Astrocyte of the hippocampus (primary cell): ENCODE measurements around the gene WAC.
"Not testable (repeated sequence)": the region's sequence is repeated elsewhere in the genome, so short reads cannot be mapped to it uniquely, and the experiment has no call there.

Experiments
- DNase-seq: peaks from one replicate; pipeline ENCODE4 v3.0.0; 2011; ENCODE audit warnings: low read depth, low spot score

Gene WAC

DNA sequence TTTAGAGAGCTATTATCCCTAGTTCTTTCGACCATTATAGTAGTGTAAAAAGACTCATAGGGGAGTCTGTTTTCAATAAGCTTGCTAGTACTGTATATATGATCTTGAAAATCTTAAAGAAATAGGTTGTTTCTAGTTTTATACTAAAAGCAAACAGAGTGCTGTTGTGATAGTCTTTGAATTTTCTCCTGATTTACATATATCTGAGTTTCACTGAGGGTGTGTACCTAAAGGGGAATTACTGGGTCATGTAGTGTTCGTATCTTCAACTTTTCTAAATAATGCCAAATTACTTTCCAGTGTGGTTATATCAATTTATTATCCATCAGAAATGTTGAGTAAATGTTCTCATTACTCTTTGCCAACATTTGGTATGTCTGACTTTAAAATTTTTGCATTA is 73.7 kb downstream of the WAC start:
- no peak for DNase-seq

DNA sequence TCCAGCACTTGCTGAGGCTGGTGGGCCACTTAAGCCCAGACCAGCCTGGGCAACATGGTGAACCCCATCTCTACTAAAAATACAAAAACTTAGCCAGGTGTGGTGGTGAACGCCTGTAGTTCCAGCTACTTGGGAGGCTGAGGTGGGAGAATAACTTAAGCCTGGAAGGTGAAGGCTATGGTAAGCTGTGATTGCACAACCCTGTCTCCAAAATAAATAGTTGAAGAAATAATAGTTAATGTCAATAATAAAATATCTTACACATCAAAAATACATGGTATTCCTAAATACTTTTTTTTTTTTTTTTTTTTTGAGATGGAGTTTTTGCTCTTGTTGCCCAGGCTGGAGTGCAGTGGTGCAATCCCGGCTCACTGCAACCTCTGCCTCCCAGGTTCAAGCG is 76.7 kb downstream of the WAC start:
- not testable (repeated sequence) for DNase-seq

GRCh38 chr10:28612877-28613276 is 80.0 kb downstream of the WAC start:
- DNase-seq = no peak

GRCh38 chr10:28616514-28616913 is 83.6 kb downstream of the WAC start:
- no peak for DNase-seq

DNA sequence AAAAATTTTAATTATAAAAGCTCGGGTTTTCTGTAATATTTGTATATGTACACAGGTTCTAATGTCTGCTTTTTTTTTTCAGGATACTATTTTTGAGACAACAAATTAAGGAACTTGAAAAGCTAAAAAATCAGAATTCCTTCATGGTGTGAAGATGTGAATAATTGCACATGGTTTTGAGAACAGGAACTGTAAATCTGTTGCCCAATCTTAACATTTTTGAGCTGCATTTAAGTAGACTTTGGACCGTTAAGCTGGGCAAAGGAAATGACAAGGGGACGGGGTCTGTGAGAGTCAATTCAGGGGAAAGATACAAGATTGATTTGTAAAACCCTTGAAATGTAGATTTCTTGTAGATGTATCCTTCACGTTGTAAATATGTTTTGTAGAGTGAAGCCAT is 86.5 kb downstream of the WAC start:
- DNase-seq = no peak

DNA sequence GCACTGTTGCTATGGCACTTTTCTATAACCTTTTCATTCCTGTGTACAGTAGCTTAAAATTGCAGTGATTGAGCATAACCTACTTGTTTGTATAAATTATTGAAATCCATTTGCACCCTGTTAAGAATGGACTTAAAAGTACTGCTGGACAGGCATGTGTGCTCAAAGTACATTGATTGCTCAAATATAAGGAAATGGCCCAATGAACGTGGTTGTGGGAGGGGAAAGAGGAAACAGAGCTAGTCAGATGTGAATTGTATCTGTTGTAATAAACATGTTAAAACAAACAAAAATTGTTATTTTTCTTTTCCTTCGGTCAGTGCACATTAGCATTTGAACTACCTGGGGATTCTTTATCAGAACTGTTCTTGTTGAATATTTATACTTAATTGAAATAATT is 87.3 kb downstream of the WAC start:
- DNase-seq = no peak

DNA sequence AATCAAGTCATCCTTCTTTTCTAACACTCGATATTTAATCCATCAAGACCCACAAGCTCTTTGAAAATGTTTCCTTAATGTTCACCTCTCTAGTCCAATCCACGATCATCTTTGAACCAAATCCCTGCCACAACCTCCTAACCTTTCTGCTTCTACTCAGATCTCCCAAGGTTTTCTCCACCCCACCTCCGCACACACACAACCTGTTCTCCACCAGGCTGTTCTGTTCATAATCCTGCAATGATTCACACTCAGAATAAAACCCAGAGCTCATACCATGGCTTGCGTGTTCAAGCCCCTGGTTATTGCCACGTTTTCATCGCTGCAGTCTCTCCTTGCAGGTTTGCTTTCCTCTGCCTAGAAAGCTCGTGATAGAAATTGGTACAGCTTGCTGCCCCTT is 90.6 kb downstream of the WAC start:
- DNase-seq = no peak

DNA sequence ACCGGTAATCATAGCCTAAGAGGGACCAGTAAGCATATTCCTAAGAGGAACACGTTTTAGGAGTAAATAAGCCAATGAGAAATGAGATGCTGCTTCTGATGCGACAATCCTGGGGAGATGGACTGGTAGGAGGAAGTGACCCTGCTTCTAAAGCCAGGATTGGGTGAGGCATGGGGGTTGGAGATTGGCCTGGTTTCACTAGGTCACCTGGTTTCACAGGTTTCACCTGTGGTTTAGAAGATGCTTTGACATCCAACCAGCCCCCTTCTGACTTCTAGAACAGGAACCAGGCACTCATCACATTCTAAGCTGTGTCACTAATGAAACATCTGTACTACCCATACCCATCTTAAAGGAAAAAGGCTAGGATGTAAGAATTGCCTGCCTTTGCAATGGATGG is 91.4 kb downstream of the WAC start:
- no peak for DNase-seq

- DNase-seq = peak; percentile 88
Measured at GRCh38 chr10:28627102-28627501, 94.2 kb downstream of the WAC start.

- peak; percentile 94 for DNase-seq
Measured at GRCh38 chr10:28628184-28628893, 95.4 kb downstream of the WAC start.

GRCh38 chr10:28631896-28632583 is 99.1 kb downstream of the WAC start:
- DNase-seq = peak; percentile 73

- DNase-seq = peak; percentile 45
Measured at GRCh38 chr10:28632584-28632945, 99.6 kb downstream of the WAC start.

DNA sequence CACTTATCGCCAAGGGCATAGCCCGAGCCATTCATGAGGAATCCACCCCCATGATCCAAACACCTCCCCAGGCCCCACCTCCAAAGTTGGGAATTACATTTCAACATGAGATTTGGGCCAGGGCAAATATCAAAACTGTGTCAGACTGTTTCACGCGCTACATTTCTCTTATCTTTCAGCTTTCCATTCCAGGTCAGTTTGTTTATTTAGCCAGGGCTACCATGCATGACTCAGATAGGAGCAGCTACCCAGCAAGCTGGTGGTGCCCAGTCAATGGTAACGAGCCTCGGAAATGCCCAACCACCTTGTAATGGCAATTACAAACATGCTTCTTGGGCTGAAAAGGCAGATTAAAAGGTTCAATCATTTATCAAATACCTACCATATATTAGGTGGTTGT is 100.8 kb downstream of the WAC start:
- DNase-seq = peak; percentile 56

GRCh38 chr10:28637346-28637745 is 104.4 kb downstream of the WAC start:
- DNase-seq = no peak

DNA sequence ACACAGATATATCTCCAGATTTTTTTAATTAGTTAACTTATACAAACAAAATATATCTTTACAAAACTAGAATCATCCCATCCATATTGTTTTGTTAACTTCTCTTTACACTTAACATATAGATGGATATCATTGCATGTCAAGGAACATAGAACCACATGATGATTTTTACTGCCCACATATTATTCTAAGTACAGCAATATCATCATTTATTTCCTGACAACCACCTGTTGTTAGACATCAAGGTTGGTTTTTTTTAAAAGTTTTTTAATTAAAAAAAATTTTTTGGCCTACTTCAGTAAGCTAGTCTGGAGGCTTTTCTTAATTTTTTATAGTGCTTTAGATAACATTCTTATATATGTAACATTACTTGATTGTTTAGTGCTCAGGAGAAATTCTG is 105.5 kb downstream of the WAC start:
- no peak for DNase-seq

DNA sequence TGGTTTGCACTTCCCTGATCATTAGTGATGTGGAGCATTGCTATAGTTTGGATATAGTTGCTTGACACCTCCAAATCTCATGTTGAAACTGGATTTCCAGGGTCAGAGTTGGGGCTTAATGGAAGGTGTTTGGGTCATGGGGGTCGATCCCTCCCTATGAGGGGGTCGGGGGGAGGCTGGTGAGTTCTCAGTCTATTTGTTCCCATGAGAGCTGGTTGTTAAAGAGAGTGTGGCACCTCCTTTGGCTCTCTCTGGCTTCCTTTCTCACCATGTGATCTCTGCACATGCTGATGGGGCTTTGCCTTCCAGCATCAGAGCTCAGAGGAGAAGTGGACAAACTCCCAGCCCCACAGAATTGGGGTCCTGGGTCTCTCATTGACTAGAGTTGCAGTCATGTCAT is 107.6 kb downstream of the WAC start:
- no peak for DNase-seq

GRCh38 chr10:28644647-28645046 is 111.7 kb downstream of the WAC start:
- DNase-seq = no peak

- no peak for DNase-seq
Measured at GRCh38 chr10:28652106-28652505, 119.2 kb downstream of the WAC start.

DNA sequence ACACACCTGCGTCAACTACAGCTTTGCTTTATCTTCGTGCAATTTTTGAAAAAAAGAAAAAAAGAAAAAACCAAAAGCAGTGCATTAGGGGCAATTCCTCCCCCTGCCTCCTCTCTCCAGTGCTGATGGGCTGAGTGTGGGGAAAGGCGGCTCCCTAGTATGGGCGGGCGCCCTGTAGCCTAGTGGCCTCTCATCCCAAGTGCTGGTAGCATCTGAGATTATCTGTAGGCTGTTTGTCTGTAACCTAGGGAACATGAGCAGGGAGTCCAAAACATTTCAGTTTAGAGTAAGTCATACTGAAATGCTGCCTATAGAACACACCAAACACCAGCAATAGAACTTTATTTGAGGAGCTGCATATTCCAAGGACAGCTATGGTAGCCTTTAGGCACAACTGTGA is 119.8 kb downstream of the WAC start:
- DNase-seq = no peak

DNA sequence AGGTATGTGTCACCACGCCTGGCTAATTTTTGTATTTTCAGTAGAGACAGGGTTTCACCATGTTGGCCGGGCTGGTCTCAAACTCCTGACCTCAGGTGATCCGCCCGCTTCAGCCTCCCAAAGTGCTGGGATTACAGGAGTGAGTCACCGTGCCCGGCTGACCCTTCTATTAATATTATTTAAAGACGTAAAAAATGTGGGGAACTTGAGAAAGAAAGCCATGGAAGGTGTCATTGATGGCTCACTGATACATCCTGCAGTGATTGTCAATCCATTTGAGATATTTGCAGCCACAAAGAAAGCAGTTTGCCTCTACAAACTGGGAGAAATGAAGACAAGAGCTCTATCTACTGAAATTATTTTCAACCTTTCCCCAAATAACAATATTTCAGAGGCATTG is 125.9 kb downstream of the WAC start:
- DNase-seq = not testable (repeated sequence)

DNA sequence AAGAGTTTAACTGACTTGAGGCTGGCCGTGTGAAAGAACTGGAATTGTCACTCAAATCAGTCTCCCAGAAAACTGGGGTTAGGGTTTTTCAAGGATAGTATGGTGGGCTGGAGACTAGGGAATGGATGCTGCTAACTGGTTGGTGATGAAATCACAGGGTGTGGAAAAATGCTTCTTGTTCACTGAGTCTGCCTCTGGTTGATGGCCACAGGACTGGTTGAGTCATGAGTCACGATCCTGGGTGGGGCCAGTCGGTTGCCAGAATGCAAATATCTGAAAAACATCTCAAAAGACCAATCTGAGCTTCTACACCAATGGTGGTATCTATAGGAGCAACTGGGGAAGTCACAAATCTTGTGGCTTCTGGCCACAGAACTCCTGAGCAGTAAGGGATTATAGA is 128.1 kb downstream of the WAC start:
- peak; percentile 85 for DNase-seq

GRCh38 chr10:28663576-28664368 is 130.9 kb downstream of the WAC start:
- DNase-seq = peak; percentile 94

- DNase-seq = peak; percentile 64
Measured at GRCh38 chr10:28664369-28664740, 131.4 kb downstream of the WAC start.
